K562 (cell line): ENCODE data around the gene MYOT. TPM values are rescaled to one million over a fixed set of nuclear protein-coding genes. Genes with fewer than 3 reads are reported as not detected.

Experiments used
- ATAC-seq: fragments of 200-7000 bp; cut with Tn5 transposase; 3 replicates; pipeline ENCODE4 v1.9.1; 2020; ENCODE audit warnings: moderate library complexity
- BruUV-seq: library from RNA; stranded (reverse); fragments of 400-500 nt; replicated peaks from 2 replicates; lab custom pipeline; 2021; lab: Mats Ljungman, UMichigan
- CTCF ChIA-PET: fragments of 300-600 bp; formaldehyde crosslinking; extraction: SDS; loops from one replicate; lab custom pipeline; 2021; ENCODE audit warnings: low intra/inter-chr PET ratio; lab: Yijun Ruan, JAX
- POLR2A ChIA-PET: fragments of 300-600, 350-650 bp; sonication (Branson Sonifier 250); formaldehyde crosslinking; extraction: SDS; loops from one replicate; lab custom pipeline; 2021; ENCODE audit warnings: antibody characterized with exemption, inconsistent platforms; lab: Yijun Ruan, JAX
- DNase-seq, 4 experiments: peaks; one replicate each; pipeline versions ENCODE4 v3.0.0 to v3.0.0-alpha.2; 2011 to 2018; ENCODE audit warnings: low spot score in 3 of 4, mixed read lengths in 3 of 4; ENCODE audit errors: extremely low read depth in 1 of 4
- FAIRE-seq: peaks from 2 replicates; lab custom pipeline; 2011; peaks lifted over from hg19 to GRCh38; lab: Jason Lieb, UNC
- H2AFZ ChIP-seq: 2 replicates; pipeline ENCODE4 v1.6.0; 2011; ENCODE audit warnings: low read depth, low read length, control low read depth, inconsistent platforms
- H3K27ac ChIP-seq: fragments of 200-600 bp; 3 replicates; pipeline ENCODE4 v1.8.0; 2011; ENCODE audit warnings: low read depth, mild to moderate bottlenecking, control low read depth, inconsistent platforms, low read length, moderate library complexity, mixed read lengths; ENCODE audit errors: extremely low read depth
- H3K27me3 ChIP-seq, 2 experiments: fragments of 300-600 bp in 1 of 2; 2 replicates in 1 of 2; 3 replicates in 1 of 2; pipeline versions ENCODE4 v1.6.0 to v1.8.0; 2011; ENCODE audit warnings: inconsistent platforms in 2 of 2, low read length in 2 of 2, mild to moderate bottlenecking in 1 of 2, mixed read lengths in 1 of 2, moderate library complexity in 1 of 2; ENCODE audit not compliant: control insufficient read depth in 2 of 2, insufficient read depth in 2 of 2
- H3K36me3 ChIP-seq: fragments of 300-600 bp; 3 replicates; pipeline ENCODE4 v1.8.0; 2011; ENCODE audit warnings: mild to moderate bottlenecking, low read length, inconsistent platforms; ENCODE audit not compliant: control insufficient read depth, insufficient read depth
- H3K4me1 ChIP-seq, 2 experiments: fragments of 200-600 bp in 1 of 2; replicated peaks in 1 of 2; 2 replicates in 1 of 2; 3 replicates in 1 of 2; pipeline versions ENCODE4 v1.5.1 to v1.8.0; 2011; ENCODE audit warnings: inconsistent platforms in 2 of 2, low read length in 2 of 2, mild to moderate bottlenecking in 1 of 2, mixed read lengths in 1 of 2, moderate library complexity in 1 of 2; ENCODE audit not compliant: control insufficient read depth in 2 of 2, insufficient read depth in 2 of 2
- H3K4me2 ChIP-seq: 2 replicates; pipeline ENCODE4 v1.6.1; 2011; ENCODE audit warnings: low read length, control low read depth, inconsistent platforms, mixed read lengths; ENCODE audit not compliant: insufficient read depth
- H3K4me3 ChIP-seq: fragments of 200-600 bp; sonication (generic), shearing (Covaris generic); 2 replicates; pipeline ENCODE4 v1.5.1; 2016; ENCODE audit warnings: control low read depth, inconsistent platforms
- H3K79me2 ChIP-seq: fragments of 200-600 bp; 3 replicates; pipeline ENCODE4 v1.8.0; 2011; ENCODE audit warnings: low read length, inconsistent platforms; ENCODE audit not compliant: control insufficient read depth, insufficient read depth
- H3K9ac ChIP-seq, 2 experiments: 2 replicates each; pipeline versions ENCODE4 v1.6.0 to v1.6.1; 2011; ENCODE audit warnings: low read depth in 2 of 2, low read length in 2 of 2, control low read depth in 1 of 2, inconsistent platforms in 1 of 2, mild to moderate bottlenecking in 1 of 2, mixed read lengths in 1 of 2; ENCODE audit not compliant: insufficient read depth in 1 of 2
- H3K9me1 ChIP-seq: one replicate; pipeline ENCODE4 v1.6.0; 2011; ENCODE audit warnings: inconsistent platforms, mild to moderate bottlenecking, low read length, moderate library complexity; ENCODE audit not compliant: control insufficient read depth, insufficient read depth
- H3K9me3 ChIP-seq: replicated peaks from 2 replicates; pipeline ENCODE4 v1.5.1; 2011; ENCODE audit warnings: low read depth, low read length, inconsistent platforms; ENCODE audit not compliant: control insufficient read depth, insufficient read depth
- H4K20me1 ChIP-seq: replicated peaks from 2 replicates; pipeline ENCODE4 v1.6.1; 2011; ENCODE audit warnings: low read length, inconsistent platforms, mixed read lengths; ENCODE audit not compliant: control insufficient read depth, insufficient read depth
- CREM ChIP-seq: IDR thresholded peaks from 2 replicates; pipeline ENCODE4 v1.6.1; 2014; ENCODE audit warnings: antibody characterized with exemption, low read depth
- CTCF ChIP-seq, 3 experiments: IDR thresholded peaks in 2 of 3; conservative IDR thresholded peaks in 1 of 3; 2 replicates each; pipeline ENCODE4 v1.5.1; 2011 to 2012; ENCODE audit warnings: low read length in 3 of 3, mild to moderate bottlenecking in 3 of 3, control low read depth in 2 of 3, improper control_type of control experiment in 1 of 3, inconsistent platforms in 1 of 3, low read depth in 1 of 3, mixed read lengths in 1 of 3, moderate library complexity in 1 of 3; ENCODE audit not compliant: insufficient read depth in 2 of 3
- DLX4 ChIP-seq: fragments of 250-450 bp; sonication (Bioruptor Pico); IDR thresholded peaks from 2 replicates; pipeline ENCODE4 v1.6.1; 2021; ENCODE audit warnings: mild to moderate bottlenecking
- FOXO4 ChIP-seq: fragments of 450-650 bp; formaldehyde crosslinking; IDR thresholded peaks from 2 replicates; pipeline ENCODE4 v1.4.0; 2020; ENCODE audit warnings: mild to moderate bottlenecking, moderate library complexity
- HSF4 ChIP-seq: fragments of 250-450 bp; sonication (Bioruptor Pico); IDR thresholded peaks from 2 replicates; pipeline ENCODE4 v2.1.2; 2022; ENCODE audit warnings: mild to moderate bottlenecking, moderate library complexity, borderline replicate concordance
- KAT8 ChIP-seq: fragments of 450-650 bp; IDR thresholded peaks from 2 replicates; pipeline ENCODE4 v1.6.1; 2016; ENCODE audit warnings: low read depth, mild to moderate bottlenecking
- RREB1 ChIP-seq: fragments of 250-450 bp; sonication (Bioruptor Pico); IDR thresholded peaks from 2 replicates; pipeline ENCODE4 v1.4.0; 2020
- STAT5A ChIP-seq: IDR thresholded peaks from 2 replicates; pipeline ENCODE4 v1.6.1; 2012; ENCODE audit warnings: low read length, inconsistent platforms, borderline replicate concordance
- TSHZ1 ChIP-seq: fragments of 250-450 bp; sonication (Bioruptor Pico); IDR thresholded peaks from 2 replicates; pipeline ENCODE4 v1.4.0; 2020; ENCODE audit warnings: mild to moderate bottlenecking, moderate library complexity
- in situ Hi-C: fragments of 300-500 bp; cut with MboI; formaldehyde crosslinking; loops from 4 replicates; pipeline ENCODE4 v1.15.0; 2018; ENCODE audit warnings: inconsistent platforms, mixed read lengths
- intact Hi-C: fragments of 100-400 bp; cut with micrococcal nuclease; formaldehyde crosslinking; loops from 2 replicates; pipeline ENCODE4 v1.14.2; 2022
- polyA plus RNA-seq, 8 experiments: library from polyadenylated mRNA; depleted of rRNA in 4 of 8; stranded (reverse) in 5 of 8; unstranded in 3 of 8; fragments of >200 nt; fragmentation: Nextera tagmentation in 2 of 8; fragmentation: Illumina TruSeq in 1 of 8; extraction: Ambion mirVana in 2 of 8; extraction: Trizol in 1 of 8; gene quantifications; 2 replicates each; pipeline versions ENCODE4 v1.2.1 to v1.2.3, GENCODE V29; 2011 to 2014; ENCODE audit warnings: inconsistent platforms in 1 of 8, missing spikeins in 1 of 8
- total RNA-seq, 7 experiments: library from RNA; depleted of rRNA in 6 of 7; stranded (reverse); fragments of >200 nt in 6 of 7; fragmentation: Illumina TruSeq in 2 of 7; extraction: Trizol in 2 of 7; gene quantifications; 2 replicates each; pipeline versions ENCODE4 v1.2.1 to v1.2.3, GENCODE V29; 2011 to 2021; ENCODE audit warnings: low replicate concordance in 1 of 7

Gene MYOT
- total and polyA plus RNA-seq, 9 of the 15 experiments (the other 6 are each of a cell fraction or from before 2014, with no cell fraction given): 0.24 to 0.38 TPM; not detected in 7

- Histone ChIP-seq H3K9ac (no peak overlapping the region), H3K27me3 (peaks cover 0 to 2% of the 10 kb centered on the region in 2 experiments; a peak in 1 of 5 replicates), H4K20me1 (no peaks in the 10 kb centered on the region), H3K36me3 (no peaks in the 10 kb centered on the region), H3K9me3 (no peaks in the 10 kb centered on the region), H2AFZ (no peak overlapping the region), H3K27ac (no peak overlapping the region), H3K4me3 (no peak overlapping the region), H3K4me1 (no peaks in the 10 kb centered on the region), H3K9me1 (no peaks in the 10 kb centered on the region), H3K79me2 (no peaks in the 10 kb centered on the region), H3K4me2 (no peak overlapping the region)
- ChIA-PET CTCF (no interaction called here), POLR2A (interaction anchor here (0.8 to 1.3 kb wide), 4 partner anchors 9 to 36 kb away, joined by 3 to 4 read pairs (median 4); no protein-coding TSS in a partner anchor)
- intact Hi-C loops (no loop called here), in situ Hi-C loops (no loop called here)
- FAIRE-seq (no peak), DNase-seq (no peak), ATAC-seq (no peak)
- no TSS peak for BruUV-seq
- no peak for TF ChIP-seq STAT5A
- no peak for TF ChIP-seq TSHZ1 (CRISPR knock-in tag)
- no peak for TF ChIP-seq RREB1 (CRISPR knock-in tag)
- TF ChIP-seq DLX4 (CRISPR knock-in tag): no peak
- no peak for TF ChIP-seq KAT8
- no peak for TF ChIP-seq CTCF (IDR thresholded peaks at IDR 0.05 in 2 of 3, conservative IDR thresholded peaks at IDR 0.05 in 1 of 3; ENCODE audit: insufficient read depth in 2 of 3, low read depth in 1 of 3, low read length in 3 of 3)
- no peak for TF ChIP-seq CREM
- TF ChIP-seq HSF4: no peak
- no peak for TF ChIP-seq FOXO4
These were observed 22.2 kb upstream of the MYOT start for GRCh38 chr5:137845472-137845871.
